ENCODE measurements around the gene HPF1.
"Not testable (repeated sequence)": the region's sequence is repeated elsewhere in the genome, so short reads cannot be mapped to it uniquely, and the experiment has no call there.

HPF1 gene

DNA sequence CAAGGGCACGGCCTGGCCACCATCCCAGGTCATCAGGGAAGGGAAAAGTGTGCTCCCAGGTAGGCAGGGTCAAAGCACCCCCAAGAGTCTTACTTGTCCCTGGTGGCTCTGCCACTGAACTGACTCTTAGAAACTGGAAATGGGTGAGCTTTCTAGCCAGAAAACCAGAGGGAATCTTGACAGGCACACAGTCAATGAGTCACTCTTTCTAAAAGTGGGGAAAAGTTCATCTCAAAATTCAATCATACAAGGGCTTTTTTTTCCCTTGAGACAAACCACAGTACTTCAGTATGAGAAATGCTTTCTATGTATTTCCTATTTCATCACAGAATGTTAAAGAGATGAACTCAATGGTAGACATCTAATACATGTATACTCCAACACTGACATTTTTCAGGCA is 12.5 kb downstream of the HPF1 start:
- TF ChIP-seq, protein P1, sequence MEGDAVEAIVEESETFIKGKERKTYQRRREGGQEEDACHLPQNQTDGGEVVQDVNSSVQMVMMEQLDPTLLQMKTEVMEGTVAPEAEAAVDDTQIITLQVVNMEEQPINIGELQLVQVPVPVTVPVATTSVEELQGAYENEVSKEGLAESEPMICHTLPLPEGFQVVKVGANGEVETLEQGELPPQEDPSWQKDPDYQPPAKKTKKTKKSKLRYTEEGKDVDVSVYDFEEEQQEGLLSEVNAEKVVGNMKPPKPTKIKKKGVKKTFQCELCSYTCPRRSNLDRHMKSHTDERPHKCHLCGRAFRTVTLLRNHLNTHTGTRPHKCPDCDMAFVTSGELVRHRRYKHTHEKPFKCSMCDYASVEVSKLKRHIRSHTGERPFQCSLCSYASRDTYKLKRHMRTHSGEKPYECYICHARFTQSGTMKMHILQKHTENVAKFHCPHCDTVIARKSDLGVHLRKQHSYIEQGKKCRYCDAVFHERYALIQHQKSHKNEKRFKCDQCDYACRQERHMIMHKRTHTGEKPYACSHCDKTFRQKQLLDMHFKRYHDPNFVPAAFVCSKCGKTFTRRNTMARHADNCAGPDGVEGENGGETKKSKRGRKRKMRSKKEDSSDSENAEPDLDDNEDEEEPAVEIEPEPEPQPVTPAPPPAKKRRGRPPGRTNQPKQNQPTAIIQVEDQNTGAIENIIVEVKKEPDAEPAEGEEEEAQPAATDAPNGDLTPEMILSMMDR (IDR thresholded peaks at IDR 0.05; ENCODE audit: control extremely low read depth, extremely low read depth, low read depth, missing control alignments): no peak
- CTCF ChIA-PET: no interaction called here
- no peak for DNase-seq (ENCODE audit: extremely low spot score)
- POLR2A ChIA-PET: no interaction called here

- ChIA-PET CTCF (interaction anchor here (1.1 to 1.4 kb wide), 2 partner anchors 9 to 18 kb away, joined by 3 to 4 read pairs; no protein-coding TSS in a partner anchor), POLR2A (no interaction called here)
- TF ChIP-seq, protein P1 (IDR thresholded peaks at IDR 0.05; ENCODE audit: control extremely low read depth, extremely low read depth, low read depth, missing control alignments): no peak
- no peak for DNase-seq (ENCODE audit: extremely low spot score)
Observed at GRCh38 chr4:169744601-169745000, 13.1 kb downstream of the HPF1 start.

DNA sequence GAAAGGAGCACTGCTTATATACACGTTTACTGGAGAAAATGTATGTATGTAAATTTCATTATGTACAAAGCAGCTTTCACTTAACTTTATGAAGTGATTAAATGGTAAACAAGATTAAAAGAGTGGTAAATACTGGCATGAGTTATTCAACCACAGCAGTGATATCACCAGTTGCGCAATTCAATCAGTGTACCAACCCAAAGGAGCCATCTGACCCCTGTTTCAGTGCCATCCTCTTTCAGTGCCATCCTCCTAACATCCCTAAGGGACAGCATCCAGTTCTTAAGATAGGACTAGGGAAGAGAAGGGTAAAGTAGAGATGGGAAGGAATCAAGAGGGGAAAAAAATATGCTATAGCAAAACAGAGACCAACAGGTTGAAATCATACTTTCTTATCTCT is 16.2 kb downstream of the HPF1 start:
- no peak for DNase-seq (ENCODE audit: extremely low spot score)
- ChIA-PET CTCF (no interaction called here), POLR2A (no interaction called here)
- TF ChIP-seq, protein P1 (IDR thresholded peaks at IDR 0.05; ENCODE audit: control extremely low read depth, extremely low read depth, low read depth, missing control alignments): no peak

DNA sequence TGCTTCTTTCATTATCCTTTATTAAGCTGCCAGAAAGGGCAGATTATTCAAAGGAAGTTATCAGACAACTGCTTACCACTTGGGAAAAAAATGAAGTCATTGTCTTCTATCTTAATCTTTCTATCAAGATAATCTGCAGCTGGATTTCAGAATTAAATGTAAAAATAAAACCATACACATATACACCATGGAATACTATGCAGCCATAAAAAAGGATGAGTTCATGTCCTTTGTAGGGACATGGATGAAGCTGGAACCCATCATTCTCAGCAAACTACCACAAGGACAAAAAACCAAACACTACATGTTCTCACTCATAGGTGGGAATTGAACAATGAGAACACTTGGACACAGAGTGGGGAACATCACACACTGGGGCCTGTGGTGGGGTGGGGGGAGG is 19.1 kb downstream of the HPF1 start:
- POLR2A ChIA-PET; DNase-seq (ENCODE audit: extremely low spot score): not testable (repeated sequence)
- CTCF ChIA-PET: interaction anchor here (0.6 to 3.2 kb wide), 2 partner anchors 11 to 16 kb away, joined by 3 to 12 read pairs; no protein-coding TSS in a partner anchor

GRCh38 chr4:169730564-169730963 is 27.2 kb downstream of the HPF1 start:
- CTCF ChIA-PET: interaction anchor here (0.8 to 0.9 kb wide), 2 partner anchors 9 to 37 kb away, joined by 3 read pairs; no protein-coding TSS in a partner anchor
- POLR2A ChIA-PET: no interaction called here
- TF ChIP-seq, protein P1 (IDR thresholded peaks at IDR 0.05; ENCODE audit: control extremely low read depth, extremely low read depth, low read depth, missing control alignments): no peak
- no peak for DNase-seq (ENCODE audit: extremely low spot score)

- no peak for DNase-seq (ENCODE audit: extremely low spot score)
- CTCF ChIA-PET: interaction anchor here (0.9 to 2.9 kb wide), 4 partner anchors 10 to 115 kb away, joined by 3 to 12 read pairs (median 6); partner anchors contain the start of gene NEK1
- TF ChIP-seq, protein P1 (IDR thresholded peaks at IDR 0.05; ENCODE audit: control extremely low read depth, extremely low read depth, low read depth, missing control alignments): no peak
- POLR2A ChIA-PET: no interaction called here
Observed at GRCh38 chr4:169727616-169728015, 30.1 kb downstream of the HPF1 start.

GRCh38 chr4:169724260-169724659 is 33.5 kb downstream of the HPF1 start:
- DNase-seq (ENCODE audit: extremely low spot score): no peak
- ChIA-PET POLR2A (no interaction called here), CTCF (no interaction called here)
- TF ChIP-seq, protein P1 (IDR thresholded peaks at IDR 0.05; ENCODE audit: control extremely low read depth, extremely low read depth, low read depth, missing control alignments): no peak

Data from GM10248 (cell line).